SKM-1 treated with dmso at 0.1 percent for 144 hours (cell line): Measurements from ENCODE around the gene FAM98B.

Source experiments
- DNase-seq: peaks from one replicate; lab custom pipeline; 2025; ENCODE audit not compliant: unreplicated experiment; lab: John Stamatoyannopoulos, UW

Gene FAM98B

DNA sequence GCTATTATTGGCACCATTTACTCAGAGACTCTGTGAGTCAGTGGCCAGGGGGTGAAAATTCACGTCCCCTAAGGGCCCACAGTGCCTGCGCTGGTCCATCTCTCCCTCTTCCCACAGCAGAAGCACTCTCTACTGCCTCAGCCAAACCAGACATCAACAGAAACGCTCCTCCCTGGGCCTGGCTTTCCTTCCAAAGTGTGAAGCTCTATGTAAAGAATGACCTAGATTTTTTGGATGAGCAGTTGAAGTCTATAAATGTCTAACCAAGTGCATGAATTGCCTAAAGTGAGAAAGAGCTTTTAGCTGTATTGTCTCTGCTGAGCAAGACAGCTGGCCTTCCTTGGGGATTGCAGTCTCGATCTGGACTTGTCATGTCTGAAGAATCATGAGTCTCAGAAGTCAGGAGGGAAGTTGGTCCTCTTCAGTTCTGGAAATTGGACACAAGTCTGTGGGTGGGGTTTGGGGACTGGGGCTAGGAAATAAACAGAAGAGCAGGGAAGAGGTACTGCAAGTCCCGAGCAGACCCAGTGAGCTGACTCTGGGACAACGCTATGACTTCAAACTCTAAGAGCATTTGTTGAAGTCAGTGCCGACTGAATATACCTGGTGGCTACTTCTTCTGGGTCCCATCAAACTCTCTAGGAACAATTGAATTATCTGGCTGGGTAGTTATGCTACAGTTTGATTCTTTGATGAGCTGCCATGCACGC, 81.7 kb downstream of the FAM98B start:
- DNase-seq = no peak

DNA sequence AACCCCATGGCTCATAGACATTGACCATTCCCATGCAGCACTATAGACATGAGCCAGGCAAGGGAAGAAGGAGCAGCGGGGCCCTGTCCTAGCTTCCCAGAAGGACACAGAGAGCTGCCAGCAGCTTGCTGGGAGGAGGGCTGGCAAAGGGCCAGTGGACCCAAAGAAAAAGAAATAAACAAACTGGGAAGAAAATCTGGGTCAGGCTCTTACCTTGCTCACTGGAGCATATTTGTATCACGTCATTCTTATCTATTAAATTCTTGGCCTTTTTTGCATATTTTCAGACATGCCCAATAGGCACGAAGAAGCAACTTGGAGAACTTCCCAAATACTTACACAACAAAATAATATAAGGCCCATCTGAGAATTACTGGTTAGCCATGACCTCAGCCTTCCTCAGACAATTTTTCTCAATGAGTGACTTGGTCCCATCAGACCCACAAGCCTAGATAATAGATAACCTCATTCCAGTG, 82.3 kb downstream of the FAM98B start:
- no peak for DNase-seq
